Body of pancreas (tissue), 4 donors: ENCODE measurements around the gene SEMA4F.

Experiments used
- POLR2A ChIP-seq, 3 donors: fragments of 450-650 bp; IDR thresholded peaks; one replicate each; pipeline ENCODE4 v1.6.1; 2016; ENCODE audit warnings: antibody characterized with exemption in 3 of 3, mild to moderate bottlenecking in 2 of 3
- TF ChIP-seq, protein P1 (sequence below), 7 experiments: fragments of 450-650 bp in 4 of 7; fragments of 200-600 bp in 3 of 7; sonication (generic) in 3 of 7; IDR thresholded peaks; one replicate each; pipeline ENCODE4 v1.5.1; 2016 to 2019; ENCODE audit warnings: antibody characterized with exemption in 7 of 7

- no peak for TF ChIP-seq POLR2A (IDR thresholded peaks at IDR 0.05)
- TF ChIP-seq, protein P1, sequence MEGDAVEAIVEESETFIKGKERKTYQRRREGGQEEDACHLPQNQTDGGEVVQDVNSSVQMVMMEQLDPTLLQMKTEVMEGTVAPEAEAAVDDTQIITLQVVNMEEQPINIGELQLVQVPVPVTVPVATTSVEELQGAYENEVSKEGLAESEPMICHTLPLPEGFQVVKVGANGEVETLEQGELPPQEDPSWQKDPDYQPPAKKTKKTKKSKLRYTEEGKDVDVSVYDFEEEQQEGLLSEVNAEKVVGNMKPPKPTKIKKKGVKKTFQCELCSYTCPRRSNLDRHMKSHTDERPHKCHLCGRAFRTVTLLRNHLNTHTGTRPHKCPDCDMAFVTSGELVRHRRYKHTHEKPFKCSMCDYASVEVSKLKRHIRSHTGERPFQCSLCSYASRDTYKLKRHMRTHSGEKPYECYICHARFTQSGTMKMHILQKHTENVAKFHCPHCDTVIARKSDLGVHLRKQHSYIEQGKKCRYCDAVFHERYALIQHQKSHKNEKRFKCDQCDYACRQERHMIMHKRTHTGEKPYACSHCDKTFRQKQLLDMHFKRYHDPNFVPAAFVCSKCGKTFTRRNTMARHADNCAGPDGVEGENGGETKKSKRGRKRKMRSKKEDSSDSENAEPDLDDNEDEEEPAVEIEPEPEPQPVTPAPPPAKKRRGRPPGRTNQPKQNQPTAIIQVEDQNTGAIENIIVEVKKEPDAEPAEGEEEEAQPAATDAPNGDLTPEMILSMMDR (IDR thresholded peaks at IDR 0.05) = no peak
Observed at GRCh38 chr2:74646201-74646600, 7.8 kb upstream of the SEMA4F start.
